ENCODE data around the gene GOLGA1.
A peak's percentile ranks its signal among the peaks of the same experiment; 100 is the strongest.
"Not testable (repeated sequence)": the region's sequence is repeated elsewhere in the genome, so short reads cannot be mapped to it uniquely, and the experiment has no call there.

The GOLGA1 gene

DNA sequence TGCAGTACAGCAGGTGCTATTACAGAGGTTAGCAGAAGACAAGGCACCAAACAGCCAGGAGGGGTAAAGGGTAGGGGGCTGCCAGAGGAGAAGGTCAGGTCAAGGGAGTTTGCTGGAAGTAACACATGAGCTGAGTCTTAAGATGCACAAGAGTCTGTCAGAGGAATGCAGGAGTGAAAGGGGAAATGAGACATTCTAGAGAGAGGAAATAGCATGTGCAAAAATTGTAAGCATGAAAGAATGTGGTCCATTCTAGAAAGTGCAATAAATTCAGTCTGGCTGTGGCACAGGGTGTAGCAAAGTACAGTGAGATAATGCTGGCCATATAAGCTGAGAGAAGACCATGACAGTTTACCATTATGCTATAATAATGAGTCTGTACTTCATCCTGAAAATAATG, 6.6 kb downstream of the GOLGA1 start:
- Histone ChIP-seq H3K27ac (ENCODE audit: low read length) (peak overlapping the region; percentile 28), H3K4me2 (ENCODE audit: low read length) (peak overlapping the region; percentile 46), H3K27me3 (ENCODE audit: low read depth, low read length) (no peaks in the 10 kb centered on the region), H2AFZ (ENCODE audit: low read depth, low read length) (no peak overlapping the region), H4K20me1 (ENCODE audit: insufficient read depth, low read length) (no peaks in the 10 kb centered on the region), H3K4me1 (ENCODE audit: low read length) (peaks cover 19% of the 10 kb centered on the region), H3K9ac (ENCODE audit: low read length) (no peak overlapping the region), H3K79me2 (ENCODE audit: low read length) (no peaks in the 10 kb centered on the region), H3K9me3 (ENCODE audit: insufficient read depth, low read length) (no peaks in the 10 kb centered on the region), H3K36me3 (replicated peaks; ENCODE audit: low read depth, low read length) (peaks cover 13% of the 10 kb centered on the region), H3K4me3 (ENCODE audit: low read length) (no peak overlapping the region)
- TF ChIP-seq, protein P1, sequence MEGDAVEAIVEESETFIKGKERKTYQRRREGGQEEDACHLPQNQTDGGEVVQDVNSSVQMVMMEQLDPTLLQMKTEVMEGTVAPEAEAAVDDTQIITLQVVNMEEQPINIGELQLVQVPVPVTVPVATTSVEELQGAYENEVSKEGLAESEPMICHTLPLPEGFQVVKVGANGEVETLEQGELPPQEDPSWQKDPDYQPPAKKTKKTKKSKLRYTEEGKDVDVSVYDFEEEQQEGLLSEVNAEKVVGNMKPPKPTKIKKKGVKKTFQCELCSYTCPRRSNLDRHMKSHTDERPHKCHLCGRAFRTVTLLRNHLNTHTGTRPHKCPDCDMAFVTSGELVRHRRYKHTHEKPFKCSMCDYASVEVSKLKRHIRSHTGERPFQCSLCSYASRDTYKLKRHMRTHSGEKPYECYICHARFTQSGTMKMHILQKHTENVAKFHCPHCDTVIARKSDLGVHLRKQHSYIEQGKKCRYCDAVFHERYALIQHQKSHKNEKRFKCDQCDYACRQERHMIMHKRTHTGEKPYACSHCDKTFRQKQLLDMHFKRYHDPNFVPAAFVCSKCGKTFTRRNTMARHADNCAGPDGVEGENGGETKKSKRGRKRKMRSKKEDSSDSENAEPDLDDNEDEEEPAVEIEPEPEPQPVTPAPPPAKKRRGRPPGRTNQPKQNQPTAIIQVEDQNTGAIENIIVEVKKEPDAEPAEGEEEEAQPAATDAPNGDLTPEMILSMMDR (IDR thresholded peaks at IDR 0.05; ENCODE audit: low read depth, low read length): no peak
- TF ChIP-seq EZH2phosphoT487 (IDR thresholded peaks at IDR 0.05; ENCODE audit: low read depth): no peak

DNA sequence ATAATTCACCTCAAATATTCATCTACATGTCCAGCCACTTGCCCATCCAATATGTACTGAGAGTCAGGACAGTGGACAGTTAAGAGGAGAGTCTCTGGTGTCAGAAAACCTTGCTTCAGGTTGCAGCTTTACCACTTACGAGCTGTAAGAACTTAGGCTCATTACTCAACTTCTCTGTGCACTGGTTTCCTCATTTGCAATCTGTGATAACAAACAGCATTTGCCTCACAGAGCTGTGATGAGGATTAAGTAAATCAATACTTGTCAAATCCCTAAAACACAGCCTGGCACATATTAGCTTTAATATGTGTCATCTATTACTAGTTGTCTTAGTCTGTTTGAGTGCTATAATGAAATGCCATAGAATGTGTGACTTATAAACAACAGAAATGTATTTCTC, 8.6 kb downstream of the GOLGA1 start:
- Histone ChIP-seq H3K27me3 (ENCODE audit: low read depth, low read length) (no peaks in the 10 kb centered on the region), H2AFZ (ENCODE audit: low read depth, low read length) (no peak overlapping the region), H3K4me1 (ENCODE audit: low read length) (peaks cover 22% of the 10 kb centered on the region), H3K9me3 (ENCODE audit: insufficient read depth, low read length) (no peaks in the 10 kb centered on the region), H3K4me3 (ENCODE audit: low read length) (no peak overlapping the region), H4K20me1 (ENCODE audit: insufficient read depth, low read length) (no peaks in the 10 kb centered on the region), H3K9ac (ENCODE audit: low read length) (no peak overlapping the region), H3K27ac (ENCODE audit: low read length) (no peak overlapping the region), H3K4me2 (ENCODE audit: low read length) (no peak overlapping the region), H3K36me3 (replicated peaks; ENCODE audit: low read depth, low read length) (peaks cover 27% of the 10 kb centered on the region), H3K79me2 (ENCODE audit: low read length) (no peaks in the 10 kb centered on the region)
- TF ChIP-seq, protein P1 (IDR thresholded peaks at IDR 0.05; ENCODE audit: low read depth, low read length): no peak
- no peak for TF ChIP-seq EZH2phosphoT487 (IDR thresholded peaks at IDR 0.05; ENCODE audit: low read depth)

DNA sequence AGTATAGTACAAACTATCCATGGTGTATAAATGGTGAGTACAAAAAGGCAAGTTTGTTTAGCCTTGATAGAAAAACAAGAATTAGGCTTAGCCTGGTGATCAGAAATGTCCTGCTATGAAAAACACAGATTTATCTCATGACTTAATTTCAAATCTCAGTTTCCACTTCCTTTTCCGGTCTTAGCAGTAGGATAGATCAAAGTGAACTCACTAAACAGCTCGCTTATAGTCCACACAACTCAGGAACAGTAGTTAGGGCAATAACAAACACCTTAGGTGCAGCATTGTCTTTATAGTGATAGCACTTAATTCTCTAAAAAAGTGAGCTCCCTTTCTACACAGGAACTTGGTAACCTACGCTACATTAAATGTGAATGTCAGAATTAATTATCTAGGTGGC, 11.4 kb downstream of the GOLGA1 start:
- Histone ChIP-seq H2AFZ (ENCODE audit: low read depth, low read length) (no peak overlapping the region), H3K4me1 (ENCODE audit: low read length) (peaks cover 16% of the 10 kb centered on the region), H3K9ac (ENCODE audit: low read length) (no peak overlapping the region), H3K4me2 (ENCODE audit: low read length) (no peak overlapping the region), H3K4me3 (ENCODE audit: low read length) (no peak overlapping the region), H3K36me3 (replicated peaks; ENCODE audit: low read depth, low read length) (peaks cover 27% of the 10 kb centered on the region), H4K20me1 (ENCODE audit: insufficient read depth, low read length) (no peaks in the 10 kb centered on the region), H3K27ac (ENCODE audit: low read length) (no peak overlapping the region), H3K9me3 (ENCODE audit: insufficient read depth, low read length) (no peaks in the 10 kb centered on the region), H3K27me3 (ENCODE audit: low read depth, low read length) (no peaks in the 10 kb centered on the region), H3K79me2 (ENCODE audit: low read length) (no peaks in the 10 kb centered on the region)
- TF ChIP-seq, protein P1 (IDR thresholded peaks at IDR 0.05; ENCODE audit: low read depth, low read length): no peak
- TF ChIP-seq EZH2phosphoT487 (IDR thresholded peaks at IDR 0.05; ENCODE audit: low read depth): no peak

DNA sequence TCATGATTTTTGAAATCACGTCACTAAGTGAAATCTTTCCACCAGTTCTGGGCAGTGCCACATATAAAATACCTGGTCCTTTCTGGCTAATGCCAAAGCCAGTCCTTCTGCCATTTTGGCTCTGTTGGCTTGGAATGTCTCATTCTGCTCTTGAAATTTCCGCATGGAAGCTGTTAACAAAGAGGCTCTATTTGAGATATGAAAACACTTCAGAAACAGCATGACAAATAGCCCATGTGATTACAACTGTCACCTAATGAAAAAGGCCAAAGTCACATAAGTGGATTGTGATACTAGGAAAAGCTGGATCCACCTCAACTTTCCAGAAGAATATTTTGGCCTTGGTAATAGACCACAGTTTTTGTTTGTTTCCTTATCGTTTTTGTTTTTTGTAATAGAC, 12.8 kb downstream of the GOLGA1 start:
- H3K4me3 ChIP-seq (ENCODE audit: low read length): no peak overlapping the region
- no peaks in the 10 kb centered on the region for H3K79me2 ChIP-seq (ENCODE audit: low read length)
- no peaks in the 10 kb centered on the region for H4K20me1 ChIP-seq (ENCODE audit: insufficient read depth, low read length)
- H2AFZ ChIP-seq (ENCODE audit: low read depth, low read length): no peak overlapping the region
- H3K27me3 ChIP-seq (ENCODE audit: low read depth, low read length): no peaks in the 10 kb centered on the region
- H3K9me3 ChIP-seq (ENCODE audit: insufficient read depth, low read length): no peaks in the 10 kb centered on the region
- H3K36me3 ChIP-seq (replicated peaks; ENCODE audit: low read depth, low read length): peaks cover 22% of the 10 kb centered on the region
- no peak for TF ChIP-seq EZH2phosphoT487 (IDR thresholded peaks at IDR 0.05; ENCODE audit: low read depth)
- TF ChIP-seq, protein P1 (IDR thresholded peaks at IDR 0.05; ENCODE audit: low read depth, low read length): no peak
- H3K27ac ChIP-seq (ENCODE audit: low read length): no peak overlapping the region
- no peak overlapping the region for H3K9ac ChIP-seq (ENCODE audit: low read length)
- H3K4me1 ChIP-seq (ENCODE audit: low read length): peaks cover 7% of the 10 kb centered on the region
- no peak overlapping the region for H3K4me2 ChIP-seq (ENCODE audit: low read length)

DNA sequence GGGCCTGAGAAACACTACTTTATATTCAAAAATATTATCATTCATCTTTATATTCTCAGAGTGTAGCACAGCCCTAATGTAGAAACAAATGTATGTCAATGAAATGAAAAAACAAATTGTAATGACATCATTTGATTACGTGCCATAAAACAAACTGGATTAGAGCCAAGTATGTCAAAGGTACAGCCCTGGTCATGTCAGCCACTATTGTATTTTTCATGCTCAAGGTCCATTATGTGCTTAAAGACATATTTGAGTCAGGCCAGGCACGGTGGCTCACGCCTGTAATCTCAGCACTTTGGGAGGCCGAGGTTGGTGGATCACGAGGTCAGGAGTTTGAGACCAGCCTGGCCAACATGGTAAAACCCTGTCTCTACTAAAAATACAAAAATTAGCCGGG, 20.5 kb downstream of the GOLGA1 start:
- H3K4me2 ChIP-seq (ENCODE audit: low read length); H3K4me1 ChIP-seq (ENCODE audit: low read length); H3K27ac ChIP-seq (ENCODE audit: low read length); H4K20me1 ChIP-seq (ENCODE audit: insufficient read depth, low read length); H3K4me3 ChIP-seq (ENCODE audit: low read length); H3K9ac ChIP-seq (ENCODE audit: low read length); H3K79me2 ChIP-seq (ENCODE audit: low read length); H3K9me3 ChIP-seq (ENCODE audit: insufficient read depth, low read length); H2AFZ ChIP-seq (ENCODE audit: low read depth, low read length); H3K27me3 ChIP-seq (ENCODE audit: low read depth, low read length): not testable (repeated sequence)
- H3K36me3 ChIP-seq (replicated peaks; ENCODE audit: low read depth, low read length): peaks cover 14% of the 10 kb centered on the region
